ENCODE data around the gene FXYD3.

The FXYD3 gene

DNA sequence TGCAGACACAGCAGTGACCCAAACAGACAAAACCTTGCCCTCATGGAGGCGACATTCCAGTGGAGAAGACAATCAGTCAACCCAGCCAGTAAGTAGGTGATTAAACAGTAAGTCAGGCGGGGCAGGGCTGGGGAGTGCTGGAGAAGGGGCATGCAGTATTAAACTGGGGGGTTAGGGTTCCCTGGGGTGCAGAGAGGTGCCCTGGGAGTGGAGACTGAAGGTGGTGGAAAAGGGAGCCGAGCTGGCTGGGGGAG, 31.2 kb upstream of the FXYD3 start:
- H3K27ac ChIP-seq: no peak overlapping the region
- TF ChIP-seq, protein P1, sequence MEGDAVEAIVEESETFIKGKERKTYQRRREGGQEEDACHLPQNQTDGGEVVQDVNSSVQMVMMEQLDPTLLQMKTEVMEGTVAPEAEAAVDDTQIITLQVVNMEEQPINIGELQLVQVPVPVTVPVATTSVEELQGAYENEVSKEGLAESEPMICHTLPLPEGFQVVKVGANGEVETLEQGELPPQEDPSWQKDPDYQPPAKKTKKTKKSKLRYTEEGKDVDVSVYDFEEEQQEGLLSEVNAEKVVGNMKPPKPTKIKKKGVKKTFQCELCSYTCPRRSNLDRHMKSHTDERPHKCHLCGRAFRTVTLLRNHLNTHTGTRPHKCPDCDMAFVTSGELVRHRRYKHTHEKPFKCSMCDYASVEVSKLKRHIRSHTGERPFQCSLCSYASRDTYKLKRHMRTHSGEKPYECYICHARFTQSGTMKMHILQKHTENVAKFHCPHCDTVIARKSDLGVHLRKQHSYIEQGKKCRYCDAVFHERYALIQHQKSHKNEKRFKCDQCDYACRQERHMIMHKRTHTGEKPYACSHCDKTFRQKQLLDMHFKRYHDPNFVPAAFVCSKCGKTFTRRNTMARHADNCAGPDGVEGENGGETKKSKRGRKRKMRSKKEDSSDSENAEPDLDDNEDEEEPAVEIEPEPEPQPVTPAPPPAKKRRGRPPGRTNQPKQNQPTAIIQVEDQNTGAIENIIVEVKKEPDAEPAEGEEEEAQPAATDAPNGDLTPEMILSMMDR (conservative IDR thresholded peaks at IDR 0.05; ENCODE audit: low read depth): no peak
- CTCF ChIA-PET: no interaction called here
- DNase-seq (ENCODE audit: low spot score): no peak
- POLR2A ChIA-PET (ENCODE audit: low non-redundant PET): no interaction called here

DNA sequence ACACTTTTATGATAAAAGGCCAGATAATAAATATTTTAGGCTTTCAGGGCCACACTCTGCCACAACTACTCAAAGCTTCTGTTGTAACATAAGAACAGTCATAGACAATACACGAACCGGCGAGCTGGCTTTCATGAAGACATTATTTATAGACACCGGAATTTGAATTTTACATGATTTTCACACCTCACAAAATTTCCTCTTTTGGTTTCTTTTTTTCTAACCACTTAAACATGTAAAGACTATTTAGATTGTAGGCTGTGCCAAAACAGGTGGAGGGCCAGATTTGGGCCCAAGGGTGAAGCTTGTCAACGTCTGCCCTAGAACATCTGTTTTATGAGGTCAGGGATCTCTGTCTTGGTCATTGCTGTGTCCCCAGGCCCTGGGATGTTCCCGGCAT, 29.7 kb upstream of the FXYD3 start:
- H3K27ac ChIP-seq: no peak overlapping the region
- ChIA-PET POLR2A (ENCODE audit: low non-redundant PET) (no interaction called here), CTCF (interaction anchor here (0.5 to 3.2 kb wide), 3 partner anchors 19 to 85 kb away, joined by 3 to 13 read pairs (median 4); no protein-coding TSS in a partner anchor)
- DNase-seq (ENCODE audit: low spot score): no peak
- TF ChIP-seq, protein P1 (conservative IDR thresholded peaks at IDR 0.05; ENCODE audit: low read depth): no peak

GRCh38 chr19:35086455-35086854, 29.2 kb upstream of the FXYD3 start:
- DNase-seq (ENCODE audit: low spot score): no peak
- CTCF ChIA-PET: interaction anchor here (0.5 to 3.2 kb wide), 4 partner anchors 19 to 85 kb away, joined by 3 to 13 read pairs (median 4); no protein-coding TSS in a partner anchor
- POLR2A ChIA-PET (ENCODE audit: low non-redundant PET): no interaction called here
- TF ChIP-seq, protein P1 (conservative IDR thresholded peaks at IDR 0.05; ENCODE audit: low read depth): no peak
- H3K27ac ChIP-seq: no peak overlapping the region

DNA sequence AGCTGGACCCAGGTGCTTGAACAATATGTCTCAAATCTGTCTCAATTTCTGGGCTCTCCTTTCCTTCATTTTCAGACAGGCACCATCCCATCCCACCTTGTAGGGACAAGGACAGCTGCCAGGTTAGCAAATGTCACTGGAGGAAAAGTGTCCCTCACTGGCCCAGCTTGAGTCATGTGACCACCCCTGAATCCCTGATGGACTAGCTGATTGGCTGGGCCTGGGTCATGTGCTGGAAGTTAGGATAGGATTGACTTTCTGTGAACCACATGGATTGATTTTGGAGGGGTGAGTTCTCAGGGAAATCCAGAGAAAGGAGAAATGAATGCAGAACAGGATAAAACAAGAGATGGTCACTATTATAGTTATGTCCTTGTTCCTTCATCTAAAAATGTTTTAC, 28.2 kb upstream of the FXYD3 start:
- H3K27ac ChIP-seq: no peak overlapping the region
- ChIA-PET CTCF (interaction anchor here (0.6 to 3.2 kb wide), 3 partner anchors 20 to 55 kb away, joined by 5 to 13 read pairs (median 7); no protein-coding TSS in a partner anchor), POLR2A (ENCODE audit: low non-redundant PET) (no interaction called here)
- DNase-seq (ENCODE audit: low spot score): no peak
- TF ChIP-seq, protein P1 (conservative IDR thresholded peaks at IDR 0.05; ENCODE audit: low read depth): no peak

- peak overlapping the region; percentile 15; the same call in 1 of the 2 replicates for H3K27ac ChIP-seq
Observed at GRCh38 chr19:35088131-35088913, 27.3 kb upstream of the FXYD3 start.

GRCh38 chr19:35089554-35089953, 26.1 kb upstream of the FXYD3 start:
- DNase-seq (ENCODE audit: low spot score): no peak
- H3K27ac ChIP-seq: no peak overlapping the region
- ChIA-PET POLR2A (ENCODE audit: low non-redundant PET) (no interaction called here), CTCF (interaction anchor here (0.5 to 1.0 kb wide), 6 partner anchors 11 to 101 kb away, joined by 3 to 4 read pairs (median 3); no protein-coding TSS in a partner anchor)
- TF ChIP-seq, protein P1 (conservative IDR thresholded peaks at IDR 0.05; ENCODE audit: low read depth): no peak

More at GRCh38 chr19:35088131-35088913, 27.3 kb upstream of the FXYD3 start:
- ChIA-PET CTCF (interaction anchor here (0.7 kb wide), 1 partner anchor 33 kb away, joined by 4 read pairs; no protein-coding TSS in a partner anchor), POLR2A (ENCODE audit: low non-redundant PET) (no interaction called here)
- peak; percentile 64 for DNase-seq (ENCODE audit: low spot score)
- TF ChIP-seq, protein P1 (conservative IDR thresholded peaks at IDR 0.05; ENCODE audit: low read depth): no peak

Measured in RWPE1 (cell line).